Stimulated activated CD4-positive, alpha-beta T cell treated with anti-CD3 and anti-CD28 coated beads, Interleukin-1b, Interleukin-23, amount 100 ng/mL, for 1 hour (primary cell): ENCODE measurements around the gene DPF3.

Experiments
- DNase-seq, 2 donors: peaks; one replicate each; pipeline ENCODE4 v3.0.0-alpha.2; 2020; ENCODE audit warnings: low read depth in 2 of 2

The DPF3 gene

GRCh38 chr14:72715850-72716228, 178.1 kb downstream of the DPF3 start:
- no peak for DNase-seq

GRCh38 chr14:72715215-72715849, 178.6 kb downstream of the DPF3 start:
- DNase-seq = no peak

GRCh38 chr14:72714871-72715214, 179.1 kb downstream of the DPF3 start:
- DNase-seq = no peak

GRCh38 chr14:72714094-72714493, 179.8 kb downstream of the DPF3 start:
- no peak for DNase-seq

- DNase-seq = no peak
Measured at GRCh38 chr14:72711936-72712335, 182.0 kb downstream of the DPF3 start.

- DNase-seq = no peak
Measured at GRCh38 chr14:72709916-72710611, 183.8 kb downstream of the DPF3 start.

- DNase-seq = no peak
Measured at GRCh38 chr14:72708708-72709475, 185.0 kb downstream of the DPF3 start.

- DNase-seq = no peak
Measured at GRCh38 chr14:72708222-72708621, 185.7 kb downstream of the DPF3 start.

GRCh38 chr14:72706485-72706884, 187.4 kb downstream of the DPF3 start:
- DNase-seq = no peak

GRCh38 chr14:72704502-72704901, 189.4 kb downstream of the DPF3 start:
- no peak for DNase-seq

- DNase-seq = no peak
Measured at GRCh38 chr14:72701605-72702004, 192.3 kb downstream of the DPF3 start.

- DNase-seq = no peak
Measured at GRCh38 chr14:72701237-72701565, 192.7 kb downstream of the DPF3 start.

GRCh38 chr14:72700338-72701236, 193.3 kb downstream of the DPF3 start:
- DNase-seq = no peak

GRCh38 chr14:72699852-72700257, 194.0 kb downstream of the DPF3 start:
- no peak for DNase-seq

- no peak for DNase-seq
Measured at GRCh38 chr14:72699443-72699842, 194.5 kb downstream of the DPF3 start.

- no peak for DNase-seq
Measured at GRCh38 chr14:72692696-72693095, 201.2 kb downstream of the DPF3 start.

GRCh38 chr14:72690324-72690723, 203.6 kb downstream of the DPF3 start:
- DNase-seq = no peak

GRCh38 chr14:72688990-72689671, 204.8 kb downstream of the DPF3 start:
- no peak for DNase-seq

GRCh38 chr14:72686832-72687231, 207.1 kb downstream of the DPF3 start:
- DNase-seq = no peak

- DNase-seq = no peak
Measured at GRCh38 chr14:72686101-72686500, 207.8 kb downstream of the DPF3 start.

- DNase-seq = no peak
Measured at GRCh38 chr14:72685456-72685855, 208.4 kb downstream of the DPF3 start.

- no peak for DNase-seq
Measured at GRCh38 chr14:72683787-72684186, 210.1 kb downstream of the DPF3 start.
